Vagina (tissue), 2 donors: ENCODE results near the gene RBM3.

Experiments
- POLR2A ChIP-seq, 2 donors: fragments of 450-650 bp; IDR thresholded peaks; one replicate each; pipeline ENCODE4 v1.6.1; 2017; ENCODE audit warnings: antibody characterized with exemption in 2 of 2, mild to moderate bottlenecking in 2 of 2, moderate library complexity in 2 of 2
- POLR2AphosphoS5 ChIP-seq, 2 donors: sonication (generic); formaldehyde crosslinking; IDR thresholded peaks; one replicate each; pipeline ENCODE4 v1.9.0; 2017; ENCODE audit warnings: antibody characterized with exemption in 2 of 2, mild to moderate bottlenecking in 2 of 2, low read depth in 1 of 2; ENCODE audit not compliant: insufficient read depth in 1 of 2
- TF ChIP-seq, protein P1 (sequence below), 3 experiments: fragments of 450-650 bp in 2 of 3; fragments of 200-600 bp in 1 of 3; sonication (generic) in 1 of 3; IDR thresholded peaks; one replicate each; pipeline ENCODE4 v1.5.1; 2017 to 2019; ENCODE audit warnings: antibody characterized with exemption in 3 of 3, mild to moderate bottlenecking in 2 of 3, moderate library complexity in 2 of 3

DNA sequence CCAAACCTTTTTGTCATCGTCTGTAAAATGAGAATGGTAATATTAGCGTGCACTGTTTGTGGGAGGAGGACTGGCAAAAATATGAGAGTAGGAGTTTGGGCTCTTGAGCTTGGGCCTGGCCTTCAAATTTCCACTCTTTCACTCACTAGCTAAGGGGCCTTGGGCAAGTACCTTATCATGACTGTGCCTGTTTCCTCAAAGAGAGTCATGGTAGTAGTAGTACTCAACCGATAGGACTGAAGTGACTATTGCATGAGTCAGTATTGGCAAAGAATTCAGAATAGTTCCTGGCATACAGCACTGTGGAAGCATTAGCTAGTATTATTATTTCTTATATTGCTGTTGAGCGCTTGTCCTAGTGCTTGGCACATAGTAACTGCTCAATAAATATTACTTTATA is 16.0 kb upstream of the RBM3 start:
- TF ChIP-seq, protein P1, sequence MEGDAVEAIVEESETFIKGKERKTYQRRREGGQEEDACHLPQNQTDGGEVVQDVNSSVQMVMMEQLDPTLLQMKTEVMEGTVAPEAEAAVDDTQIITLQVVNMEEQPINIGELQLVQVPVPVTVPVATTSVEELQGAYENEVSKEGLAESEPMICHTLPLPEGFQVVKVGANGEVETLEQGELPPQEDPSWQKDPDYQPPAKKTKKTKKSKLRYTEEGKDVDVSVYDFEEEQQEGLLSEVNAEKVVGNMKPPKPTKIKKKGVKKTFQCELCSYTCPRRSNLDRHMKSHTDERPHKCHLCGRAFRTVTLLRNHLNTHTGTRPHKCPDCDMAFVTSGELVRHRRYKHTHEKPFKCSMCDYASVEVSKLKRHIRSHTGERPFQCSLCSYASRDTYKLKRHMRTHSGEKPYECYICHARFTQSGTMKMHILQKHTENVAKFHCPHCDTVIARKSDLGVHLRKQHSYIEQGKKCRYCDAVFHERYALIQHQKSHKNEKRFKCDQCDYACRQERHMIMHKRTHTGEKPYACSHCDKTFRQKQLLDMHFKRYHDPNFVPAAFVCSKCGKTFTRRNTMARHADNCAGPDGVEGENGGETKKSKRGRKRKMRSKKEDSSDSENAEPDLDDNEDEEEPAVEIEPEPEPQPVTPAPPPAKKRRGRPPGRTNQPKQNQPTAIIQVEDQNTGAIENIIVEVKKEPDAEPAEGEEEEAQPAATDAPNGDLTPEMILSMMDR (IDR thresholded peaks at IDR 0.05): no peak
- TF ChIP-seq POLR2AphosphoS5 (IDR thresholded peaks at IDR 0.05; ENCODE audit: insufficient read depth in 1 of 2, low read depth in 1 of 2) (no peak), POLR2A (IDR thresholded peaks at IDR 0.05) (no peak)
